GM10847 (cell line): ENCODE data around the gene RGCC.

ENCODE experiments used
- POLR2A ChIP-seq: IDR thresholded peaks from 2 replicates; pipeline ENCODE4 v1.6.1; 2011; ENCODE audit not compliant: insufficient read length; ENCODE audit errors: extremely low read depth

Gene RGCC

DNA sequence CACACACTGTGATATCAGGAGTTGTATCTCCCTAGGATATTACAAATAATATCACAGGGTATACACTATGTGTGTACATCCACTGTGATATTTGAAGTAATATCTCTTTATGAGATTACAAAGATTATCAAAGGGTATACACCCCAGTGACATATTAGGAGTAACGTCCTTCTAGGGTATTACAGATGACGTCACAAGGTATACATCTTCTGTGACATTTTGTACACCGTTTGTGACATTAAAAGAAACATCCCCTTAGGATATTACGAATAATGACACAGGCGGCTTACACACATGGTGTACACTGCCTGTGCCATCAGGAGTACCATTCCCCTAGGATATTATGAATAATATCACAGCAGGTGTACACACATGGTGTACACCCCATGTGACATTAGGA, 13.4 kb upstream of the RGCC start:
- TF ChIP-seq POLR2A, result no peak

- no peak for TF ChIP-seq POLR2A
Measured at GRCh38 chr13:41452462-41452861, 4.9 kb upstream of the RGCC start.

GRCh38 chr13:41453620-41454019, 3.7 kb upstream of the RGCC start:
- no peak for TF ChIP-seq POLR2A

DNA sequence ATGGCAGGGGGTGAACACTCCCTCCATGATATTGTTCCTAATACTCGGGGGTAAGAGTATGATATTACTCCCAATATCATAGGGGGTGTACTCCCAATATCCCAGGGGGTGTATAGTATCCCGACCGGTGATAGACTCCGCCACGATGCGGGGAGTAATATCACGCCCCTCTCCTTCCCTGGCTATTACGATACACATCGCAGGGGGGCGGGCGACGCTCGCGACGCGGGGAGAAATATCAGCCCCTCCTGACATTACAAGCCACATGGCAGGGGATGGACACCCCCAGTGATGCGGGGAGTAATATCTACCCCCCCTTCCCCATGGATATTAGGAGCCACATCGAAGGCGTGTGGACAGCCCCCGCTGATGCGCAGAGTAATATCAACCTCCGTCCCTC, 3.2 kb upstream of the RGCC start:
- TF ChIP-seq POLR2A, result no peak

- TF ChIP-seq POLR2A, result no peak
Measured at GRCh38 chr13:41455725-41456419, 1.5 kb upstream of the RGCC start.

GRCh38 chr13:41457589-41458186, 338 bp downstream of the RGCC start:
- no peak for TF ChIP-seq POLR2A

DNA sequence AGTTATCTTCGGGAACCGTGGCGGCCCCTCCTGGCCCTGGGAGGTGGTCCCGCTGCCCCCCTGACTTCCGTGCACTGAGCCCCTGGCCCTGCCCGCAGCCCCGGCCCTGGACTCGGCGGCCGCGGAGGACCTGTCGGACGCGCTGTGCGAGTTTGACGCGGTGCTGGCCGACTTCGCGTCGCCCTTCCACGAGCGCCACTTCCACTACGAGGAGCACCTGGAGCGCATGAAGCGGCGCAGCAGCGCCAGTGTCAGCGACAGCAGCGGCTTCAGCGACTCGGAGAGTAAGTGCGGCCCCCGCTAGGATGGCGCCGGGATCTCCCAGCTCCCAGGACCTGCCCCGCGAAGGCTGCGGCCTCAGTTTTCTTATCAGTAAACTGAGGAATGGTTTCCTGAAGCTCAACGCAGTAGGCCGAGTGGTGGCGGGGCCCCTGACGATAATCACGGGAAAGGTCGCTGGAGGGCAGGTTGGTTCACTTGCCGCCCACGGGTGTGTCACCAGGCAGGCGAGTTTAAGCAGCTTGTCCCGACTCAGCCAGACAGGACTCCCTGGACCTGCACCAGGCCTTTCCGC, 924 bp downstream of the RGCC start:
- no peak for TF ChIP-seq POLR2A

GRCh38 chr13:41458761-41459431, 1.5 kb downstream of the RGCC start:
- no peak for TF ChIP-seq POLR2A

- no peak for TF ChIP-seq POLR2A
Measured at GRCh38 chr13:41459432-41460073, 2.2 kb downstream of the RGCC start.

DNA sequence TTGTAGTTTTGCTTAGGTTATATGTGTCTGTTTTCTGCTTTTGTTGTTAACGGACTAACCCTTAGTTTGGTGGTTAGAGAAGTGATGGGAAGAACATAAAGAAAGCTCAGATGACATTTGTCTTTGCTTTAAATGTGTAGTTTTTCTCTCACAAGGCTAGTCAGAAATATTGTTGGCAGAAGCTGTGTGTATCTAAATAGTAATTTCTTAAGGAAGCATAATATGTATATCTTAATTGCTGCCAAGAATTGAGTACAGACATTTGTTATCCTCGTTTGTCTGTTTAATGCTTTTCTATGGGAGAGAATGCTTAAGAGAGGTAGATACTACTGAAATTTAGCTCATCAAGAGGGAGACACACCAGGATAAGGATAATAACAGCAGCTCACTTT, 2.7 kb downstream of the RGCC start:
- no peak for TF ChIP-seq POLR2A

- no peak for TF ChIP-seq POLR2A
Measured at GRCh38 chr13:41460930-41461329, 3.6 kb downstream of the RGCC start.

- TF ChIP-seq POLR2A, result no peak
Measured at GRCh38 chr13:41461527-41462139, 4.3 kb downstream of the RGCC start.

GRCh38 chr13:41462427-41462826, 5.1 kb downstream of the RGCC start:
- no peak for TF ChIP-seq POLR2A

DNA sequence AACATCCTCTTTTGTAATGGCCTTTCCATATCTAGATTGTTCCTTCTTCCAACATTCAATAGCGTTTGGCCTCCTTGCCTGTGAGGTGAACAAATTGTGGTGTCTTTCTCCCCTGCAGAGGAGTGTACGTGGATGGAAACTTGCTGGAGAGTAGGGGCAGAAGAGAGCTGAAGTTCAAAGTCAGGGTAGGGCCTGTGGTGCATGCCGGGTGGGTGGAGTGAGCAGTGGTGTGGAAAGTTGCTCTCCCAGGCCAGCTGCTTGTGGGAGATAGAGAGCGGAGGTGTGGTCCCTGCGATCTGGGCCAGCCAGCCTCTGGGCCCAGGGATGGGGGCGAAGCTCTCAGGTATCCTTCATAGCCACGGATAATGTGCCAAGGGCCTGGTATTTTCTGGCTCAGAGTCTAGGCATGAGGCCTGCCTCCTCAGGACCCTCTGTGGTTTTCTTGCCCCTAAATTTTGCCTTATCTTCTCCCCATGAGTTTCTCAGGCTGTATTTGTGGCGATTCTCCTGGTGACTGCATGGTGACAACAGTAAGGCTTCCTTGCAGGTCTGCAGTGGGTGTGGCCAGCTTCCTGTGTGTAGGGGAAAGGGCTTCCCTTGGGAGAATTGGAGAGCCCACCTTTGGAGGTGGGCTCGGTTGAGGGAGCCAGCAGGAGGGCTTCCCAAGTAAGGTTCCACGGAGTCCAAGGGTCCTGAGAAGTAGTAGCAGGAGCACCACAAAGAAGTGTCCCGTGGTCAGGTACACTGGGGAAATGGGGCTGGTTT, 6.7 kb downstream of the RGCC start:
- no peak for TF ChIP-seq POLR2A
